Smooth muscle cell (in vitro differentiated cells): ENCODE results near the gene SLC25A14. TPM values are rescaled to one million over a fixed set of nuclear protein-coding genes. Genes with fewer than 3 reads are reported as not detected.

ENCODE experiments used
- DNase-seq: peaks from one replicate; lab custom pipeline; 2025; ENCODE audit not compliant: unreplicated experiment; lab: John Stamatoyannopoulos, UW
- H2AFZ ChIP-seq: fragments of 200-600 bp; sonication (generic); 2 replicates; pipeline ENCODE4 v1.6.0; 2016; ENCODE audit warnings: antibody characterized with exemption, low read depth, mild to moderate bottlenecking
- H3F3A ChIP-seq: fragments of 200-600 bp; sonication (generic); 2 replicates; pipeline ENCODE4 v1.6.0; 2017; ENCODE audit warnings: antibody characterized with exemption, low read depth
- H3K27ac ChIP-seq: fragments of 200-600 bp; sonication (generic); 2 replicates; pipeline ENCODE4 v1.5.1; 2016; ENCODE audit warnings: low read depth, mild to moderate bottlenecking
- H3K27me3 ChIP-seq: fragments of 200-600 bp; sonication (generic); 2 replicates; pipeline ENCODE4 v1.6.1; 2016; ENCODE audit warnings: low read depth, mild to moderate bottlenecking
- H3K36me3 ChIP-seq: fragments of 200-600 bp; sonication (generic); 2 replicates; pipeline ENCODE4 v1.5.1; 2016; ENCODE audit warnings: low read depth
- H3K4me1 ChIP-seq: fragments of 200-600 bp; sonication (generic); 2 replicates; pipeline ENCODE4 v1.5.1; 2016; ENCODE audit warnings: low read depth
- H3K4me2 ChIP-seq: fragments of 200-600 bp; sonication (generic); 2 replicates; pipeline ENCODE4 v1.6.0; 2016; ENCODE audit warnings: mild to moderate bottlenecking
- H3K4me3 ChIP-seq: fragments of 200-600 bp; sonication (generic); 2 replicates; pipeline ENCODE4 v1.5.1; 2016; ENCODE audit warnings: mild to moderate bottlenecking
- H3K79me2 ChIP-seq: fragments of 200-600 bp; sonication (generic); 2 replicates; pipeline ENCODE4 v1.6.0; 2016; ENCODE audit warnings: low read depth, mild to moderate bottlenecking
- H3K9ac ChIP-seq: fragments of 200-600 bp; sonication (generic); 2 replicates; pipeline ENCODE4 v1.6.0; 2016; ENCODE audit warnings: low read depth
- H3K9me3 ChIP-seq: fragments of 200-600 bp; sonication (generic); replicated peaks from 2 replicates; pipeline ENCODE4 v1.5.1; 2016; ENCODE audit warnings: low read depth
- H4K20me1 ChIP-seq: fragments of 200-600 bp; sonication (generic); 2 replicates; pipeline ENCODE4 v1.6.0; 2016; ENCODE audit warnings: low read depth
- WGBS: methylation state at CpG from one replicate; pipeline ENCODE4 v1.1.7; 2016; ENCODE audit warnings: low lambda C conversion rate; 5-methylcytosine and 5-hydroxymethylcytosine counted together
- polyA plus RNA-seq: library from polyadenylated mRNA; unstranded; fragments of >200 nt; fragmentation: Nextera tagmentation; extraction: Ambion mirVana; gene quantifications from 2 replicates; pipeline ENCODE4 v1.2.1, GENCODE V29; 2016
- total RNA-seq: library from RNA; depleted of rRNA; stranded (reverse); fragments of >200 nt; gene quantifications from 2 replicates; pipeline ENCODE4 v1.2.3, GENCODE V29; 2014
- TF ChIP-seq, protein P1 (sequence below): fragments of 200-600 bp; sonication (generic); IDR thresholded peaks from 2 replicates; pipeline ENCODE4 v1.5.1; 2017; ENCODE audit warnings: borderline replicate concordance, mild to moderate bottlenecking, antibody characterized with exemption; ENCODE audit not compliant: insufficient read depth, poor library complexity, severe bottlenecking

Gene SLC25A14
- total and polyA plus RNA-seq, 2 experiments from 2014 or later: 16.1 to 24.7 TPM

GRCh38 chrX:130376077-130376476, 36.4 kb downstream of the SLC25A14 start:
- H3K9ac ChIP-seq: no peak overlapping the region
- no peaks in the 10 kb centered on the region for H3K79me2 ChIP-seq
- H4K20me1 ChIP-seq: no peaks in the 10 kb centered on the region
- H3K27ac ChIP-seq: no peak overlapping the region
- no peaks in the 10 kb centered on the region for H3K4me1 ChIP-seq
- DNase-seq: no peak
- no peaks in the 10 kb centered on the region for H3K36me3 ChIP-seq
- TF ChIP-seq, protein P1, sequence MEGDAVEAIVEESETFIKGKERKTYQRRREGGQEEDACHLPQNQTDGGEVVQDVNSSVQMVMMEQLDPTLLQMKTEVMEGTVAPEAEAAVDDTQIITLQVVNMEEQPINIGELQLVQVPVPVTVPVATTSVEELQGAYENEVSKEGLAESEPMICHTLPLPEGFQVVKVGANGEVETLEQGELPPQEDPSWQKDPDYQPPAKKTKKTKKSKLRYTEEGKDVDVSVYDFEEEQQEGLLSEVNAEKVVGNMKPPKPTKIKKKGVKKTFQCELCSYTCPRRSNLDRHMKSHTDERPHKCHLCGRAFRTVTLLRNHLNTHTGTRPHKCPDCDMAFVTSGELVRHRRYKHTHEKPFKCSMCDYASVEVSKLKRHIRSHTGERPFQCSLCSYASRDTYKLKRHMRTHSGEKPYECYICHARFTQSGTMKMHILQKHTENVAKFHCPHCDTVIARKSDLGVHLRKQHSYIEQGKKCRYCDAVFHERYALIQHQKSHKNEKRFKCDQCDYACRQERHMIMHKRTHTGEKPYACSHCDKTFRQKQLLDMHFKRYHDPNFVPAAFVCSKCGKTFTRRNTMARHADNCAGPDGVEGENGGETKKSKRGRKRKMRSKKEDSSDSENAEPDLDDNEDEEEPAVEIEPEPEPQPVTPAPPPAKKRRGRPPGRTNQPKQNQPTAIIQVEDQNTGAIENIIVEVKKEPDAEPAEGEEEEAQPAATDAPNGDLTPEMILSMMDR: no peak
- no peaks in the 10 kb centered on the region for H3K27me3 ChIP-seq
- H3K9me3 ChIP-seq: no peaks in the 10 kb centered on the region
- no peak overlapping the region for H3K4me3 ChIP-seq
- no peak overlapping the region for H2AFZ ChIP-seq
- no peaks in the 10 kb centered on the region for H3F3A ChIP-seq
- H3K4me2 ChIP-seq: no peak overlapping the region

- Histone ChIP-seq H3K9me3 (no peaks in the 10 kb centered on the region), H3K36me3 (no peaks in the 10 kb centered on the region), H3K4me3 (no peak overlapping the region), H3K9ac (no peak overlapping the region), H2AFZ (no peak overlapping the region), H3K79me2 (no peaks in the 10 kb centered on the region), H3F3A (no peaks in the 10 kb centered on the region), H4K20me1 (no peaks in the 10 kb centered on the region), H3K4me2 (no peak overlapping the region), H3K4me1 (no peaks in the 10 kb centered on the region), H3K27me3 (no peaks in the 10 kb centered on the region), H3K27ac (no peak overlapping the region)
- 25% methylated on average over 5 of the region's 5 CpGs for WGBS
- no peak for DNase-seq
- TF ChIP-seq, protein P1: no peak
These were observed 38.4 kb downstream of the SLC25A14 start for GRCh38 chrX:130378024-130378669.

DNA sequence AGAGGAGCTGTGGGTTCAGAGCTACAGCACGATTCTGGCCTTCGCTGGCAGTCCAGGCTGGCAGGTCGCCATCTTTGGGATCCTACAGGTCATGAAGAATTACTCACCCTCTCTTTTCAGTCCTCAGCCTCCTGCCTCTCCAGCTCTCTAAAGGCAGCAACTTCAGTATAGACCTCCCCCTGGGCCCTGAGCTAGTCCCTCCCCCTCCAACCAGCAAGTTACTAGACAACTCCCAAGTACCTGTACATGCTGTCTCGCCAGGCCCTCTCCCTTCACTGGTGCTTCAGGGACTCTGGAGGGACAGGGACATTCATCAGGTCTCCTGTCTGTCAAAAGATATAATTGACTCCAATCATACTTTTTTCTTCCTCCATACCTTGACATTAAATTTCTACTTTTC, 45.8 kb downstream of the SLC25A14 start, which contains the start of gene GPR119:
GPR119 (minus strand) TSS at position 155 of the 400 bp plus-strand sequence. CDS start 227 bp downstream, outside the sequence.
- 77% methylated on average over 4 of the region's 4 CpGs for WGBS
- TF ChIP-seq, protein P1: no peak
- H3K27ac ChIP-seq: no peak within 1 kb of the TSS

GRCh38 chrX:130386408-130386808, 46.7 kb downstream of the SLC25A14 start:
- TF ChIP-seq, protein P1: no peak
- no peaks in the 10 kb centered on the region for H3K27me3 ChIP-seq
- H3K4me1 ChIP-seq: no peaks in the 10 kb centered on the region
- H2AFZ ChIP-seq: no peak overlapping the region
- H3K9me3 ChIP-seq: no peaks in the 10 kb centered on the region
- no peak overlapping the region for H3K9ac ChIP-seq
- no peaks in the 10 kb centered on the region for H3K36me3 ChIP-seq
- no peak overlapping the region for H3K27ac ChIP-seq
- H3K4me2 ChIP-seq: no peak overlapping the region
- no peak overlapping the region for H3K4me3 ChIP-seq
- DNase-seq: no peak
- no peaks in the 10 kb centered on the region for H3K79me2 ChIP-seq
- 71% methylated on average over 5 of the region's 5 CpGs for WGBS
- H4K20me1 ChIP-seq: no peaks in the 10 kb centered on the region
- no peaks in the 10 kb centered on the region for H3F3A ChIP-seq

More for the DNA sequence above, 45.8 kb downstream of the SLC25A14 start, which contains the start of gene GPR119:
- Histone ChIP-seq H3K36me3 (no peaks in the 10 kb centered on the region), H3K79me2 (no peaks in the 10 kb centered on the region), H3K27me3 (no peaks in the 10 kb centered on the region), H4K20me1 (no peaks in the 10 kb centered on the region), H3F3A (no peaks in the 10 kb centered on the region), H3K9ac (no peak within 1 kb of the TSS), H3K4me2 (no peak within 1 kb of the TSS), H3K4me1 (no peaks in the 10 kb centered on the region), H3K9me3 (no peaks in the 10 kb centered on the region), H2AFZ (no peak within 1 kb of the TSS), H3K4me3 (no peak within 1 kb of the TSS)
- DNase-seq: no peak
